ENCODE results near the gene RNU6-9. TPM values are rescaled to one million over a fixed set of nuclear protein-coding genes. Genes with fewer than 3 reads are reported as not detected.

RNU6-9 gene
- total and polyA plus RNA-seq, 2 of the 13 experiments (the other 11 are each of a cell fraction or from before 2014, with no cell fraction given) = under 0.01 TPM; not detected in 1

GRCh38 chr19:924553-925086 is 31.3 kb downstream of the RNU6-9 start (continued):
- TF ChIP-seq, protein P1, sequence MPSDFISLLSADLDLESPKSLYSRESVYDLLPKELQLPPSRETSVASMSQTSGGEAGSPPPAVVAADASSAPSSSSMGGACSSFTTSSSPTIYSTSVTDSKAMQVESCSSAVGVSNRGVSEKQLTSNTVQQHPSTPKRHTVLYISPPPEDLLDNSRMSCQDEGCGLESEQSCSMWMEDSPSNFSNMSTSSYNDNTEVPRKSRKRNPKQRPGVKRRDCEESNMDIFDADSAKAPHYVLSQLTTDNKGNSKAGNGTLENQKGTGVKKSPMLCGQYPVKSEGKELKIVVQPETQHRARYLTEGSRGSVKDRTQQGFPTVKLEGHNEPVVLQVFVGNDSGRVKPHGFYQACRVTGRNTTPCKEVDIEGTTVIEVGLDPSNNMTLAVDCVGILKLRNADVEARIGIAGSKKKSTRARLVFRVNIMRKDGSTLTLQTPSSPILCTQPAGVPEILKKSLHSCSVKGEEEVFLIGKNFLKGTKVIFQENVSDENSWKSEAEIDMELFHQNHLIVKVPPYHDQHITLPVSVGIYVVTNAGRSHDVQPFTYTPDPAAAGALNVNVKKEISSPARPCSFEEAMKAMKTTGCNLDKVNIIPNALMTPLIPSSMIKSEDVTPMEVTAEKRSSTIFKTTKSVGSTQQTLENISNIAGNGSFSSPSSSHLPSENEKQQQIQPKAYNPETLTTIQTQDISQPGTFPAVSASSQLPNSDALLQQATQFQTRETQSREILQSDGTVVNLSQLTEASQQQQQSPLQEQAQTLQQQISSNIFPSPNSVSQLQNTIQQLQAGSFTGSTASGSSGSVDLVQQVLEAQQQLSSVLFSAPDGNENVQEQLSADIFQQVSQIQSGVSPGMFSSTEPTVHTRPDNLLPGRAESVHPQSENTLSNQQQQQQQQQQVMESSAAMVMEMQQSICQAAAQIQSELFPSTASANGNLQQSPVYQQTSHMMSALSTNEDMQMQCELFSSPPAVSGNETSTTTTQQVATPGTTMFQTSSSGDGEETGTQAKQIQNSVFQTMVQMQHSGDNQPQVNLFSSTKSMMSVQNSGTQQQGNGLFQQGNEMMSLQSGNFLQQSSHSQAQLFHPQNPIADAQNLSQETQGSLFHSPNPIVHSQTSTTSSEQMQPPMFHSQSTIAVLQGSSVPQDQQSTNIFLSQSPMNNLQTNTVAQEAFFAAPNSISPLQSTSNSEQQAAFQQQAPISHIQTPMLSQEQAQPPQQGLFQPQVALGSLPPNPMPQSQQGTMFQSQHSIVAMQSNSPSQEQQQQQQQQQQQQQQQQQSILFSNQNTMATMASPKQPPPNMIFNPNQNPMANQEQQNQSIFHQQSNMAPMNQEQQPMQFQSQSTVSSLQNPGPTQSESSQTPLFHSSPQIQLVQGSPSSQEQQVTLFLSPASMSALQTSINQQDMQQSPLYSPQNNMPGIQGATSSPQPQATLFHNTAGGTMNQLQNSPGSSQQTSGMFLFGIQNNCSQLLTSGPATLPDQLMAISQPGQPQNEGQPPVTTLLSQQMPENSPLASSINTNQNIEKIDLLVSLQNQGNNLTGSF (CRISPR knock-in tag; IDR thresholded peaks at IDR 0.05) = no peak
- TF ChIP-seq ZNF484 (CRISPR knock-in tag; IDR thresholded peaks at IDR 0.05; ENCODE audit: borderline replicate concordance, low read depth) (0 out of 2 replicates have a peak, but pooled peaks have one; percentile 14), TMF1 (CRISPR knock-in tag; IDR thresholded peaks at IDR 0.05; ENCODE audit: low read depth) (peak; percentile 65), IRX3 (CRISPR knock-in tag; IDR thresholded peaks at IDR 0.05; ENCODE audit: borderline replicate concordance, low read depth) (0 out of 2 replicates have a peak, but pooled peaks have one; percentile 35), ZBTB21 (CRISPR knock-in tag; IDR thresholded peaks at IDR 0.05) (no peak), KLF6 (CRISPR knock-in tag; IDR thresholded peaks at IDR 0.05) (no peak), ZNF10 (CRISPR knock-in tag; IDR thresholded peaks at IDR 0.05; ENCODE audit: borderline replicate concordance, low read depth) (no peak), GTF2F1 (IDR thresholded peaks at IDR 0.05; ENCODE audit: low read length) (no peak), ZNF572 (CRISPR knock-in tag; IDR thresholded peaks at IDR 0.05) (no peak), NFATC3 (CRISPR knock-in tag; IDR thresholded peaks at IDR 0.05) (no peak), SUZ12 (IDR thresholded peaks at IDR 0.05; ENCODE audit: low read depth, low read length) (no peak), MAF1 (CRISPR knock-in tag; IDR thresholded peaks at IDR 0.05; ENCODE audit: borderline replicate concordance) (no peak), FOXK1 (CRISPR knock-in tag; IDR thresholded peaks at IDR 0.05; ENCODE audit: borderline replicate concordance, low read depth) (no peak), ZNF788 (CRISPR knock-in tag; IDR thresholded peaks at IDR 0.05; ENCODE audit: borderline replicate concordance) (peak; percentile 19; the same call in 1 of the 2 replicates)
- TF ChIP-seq, protein P2, sequence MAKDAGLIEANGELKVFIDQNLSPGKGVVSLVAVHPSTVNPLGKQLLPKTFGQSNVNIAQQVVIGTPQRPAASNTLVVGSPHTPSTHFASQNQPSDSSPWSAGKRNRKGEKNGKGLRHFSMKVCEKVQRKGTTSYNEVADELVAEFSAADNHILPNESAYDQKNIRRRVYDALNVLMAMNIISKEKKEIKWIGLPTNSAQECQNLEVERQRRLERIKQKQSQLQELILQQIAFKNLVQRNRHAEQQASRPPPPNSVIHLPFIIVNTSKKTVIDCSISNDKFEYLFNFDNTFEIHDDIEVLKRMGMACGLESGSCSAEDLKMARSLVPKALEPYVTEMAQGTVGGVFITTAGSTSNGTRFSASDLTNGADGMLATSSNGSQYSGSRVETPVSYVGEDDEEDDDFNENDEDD (CRISPR knock-in tag; IDR thresholded peaks at IDR 0.05; ENCODE audit: borderline replicate concordance) = no peak
- TF ChIP-seq, protein P3, sequence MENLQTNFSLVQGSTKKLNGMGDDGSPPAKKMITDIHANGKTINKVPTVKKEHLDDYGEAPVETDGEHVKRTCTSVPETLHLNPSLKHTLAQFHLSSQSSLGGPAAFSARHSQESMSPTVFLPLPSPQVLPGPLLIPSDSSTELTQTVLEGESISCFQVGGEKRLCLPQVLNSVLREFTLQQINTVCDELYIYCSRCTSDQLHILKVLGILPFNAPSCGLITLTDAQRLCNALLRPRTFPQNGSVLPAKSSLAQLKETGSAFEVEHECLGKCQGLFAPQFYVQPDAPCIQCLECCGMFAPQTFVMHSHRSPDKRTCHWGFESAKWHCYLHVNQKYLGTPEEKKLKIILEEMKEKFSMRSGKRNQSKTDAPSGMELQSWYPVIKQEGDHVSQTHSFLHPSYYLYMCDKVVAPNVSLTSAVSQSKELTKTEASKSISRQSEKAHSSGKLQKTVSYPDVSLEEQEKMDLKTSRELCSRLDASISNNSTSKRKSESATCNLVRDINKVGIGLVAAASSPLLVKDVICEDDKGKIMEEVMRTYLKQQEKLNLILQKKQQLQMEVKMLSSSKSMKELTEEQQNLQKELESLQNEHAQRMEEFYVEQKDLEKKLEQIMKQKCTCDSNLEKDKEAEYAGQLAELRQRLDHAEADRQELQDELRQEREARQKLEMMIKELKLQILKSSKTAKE (CRISPR knock-in tag; IDR thresholded peaks at IDR 0.05; ENCODE audit: borderline replicate concordance) = no peak; the same call in 1 of the 2 replicates
- TF ChIP-seq, protein P4, sequence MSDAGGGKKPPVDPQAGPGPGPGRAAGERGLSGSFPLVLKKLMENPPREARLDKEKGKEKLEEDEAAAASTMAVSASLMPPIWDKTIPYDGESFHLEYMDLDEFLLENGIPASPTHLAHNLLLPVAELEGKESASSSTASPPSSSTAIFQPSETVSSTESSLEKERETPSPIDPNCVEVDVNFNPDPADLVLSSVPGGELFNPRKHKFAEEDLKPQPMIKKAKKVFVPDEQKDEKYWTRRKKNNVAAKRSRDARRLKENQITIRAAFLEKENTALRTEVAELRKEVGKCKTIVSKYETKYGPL (CRISPR knock-in tag; IDR thresholded peaks at IDR 0.05) = no peak
- TF ChIP-seq, protein P5, sequence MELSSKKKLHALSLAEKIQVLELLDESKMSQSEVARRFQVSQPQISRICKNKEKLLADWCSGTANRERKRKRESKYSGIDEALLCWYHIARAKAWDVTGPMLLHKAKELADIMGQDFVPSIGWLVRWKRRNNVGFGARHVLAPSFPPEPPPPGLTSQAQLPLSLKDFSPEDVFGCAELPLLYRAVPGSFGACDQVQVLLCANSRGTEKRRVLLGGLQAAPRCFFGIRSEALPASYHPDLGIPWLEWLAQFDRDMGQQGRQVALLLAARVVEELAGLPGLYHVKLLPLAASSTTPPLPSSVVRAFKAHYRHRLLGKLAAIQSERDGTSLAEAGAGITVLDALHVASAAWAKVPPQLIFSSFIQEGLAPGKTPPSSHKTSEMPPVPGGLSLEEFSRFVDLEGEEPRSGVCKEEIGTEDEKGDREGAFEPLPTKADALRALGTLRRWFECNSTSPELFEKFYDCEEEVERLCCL (CRISPR knock-in tag; IDR thresholded peaks at IDR 0.05; ENCODE audit: borderline replicate concordance) = no peak

Data from HepG2 (cell line).